CD14-positive monocyte (primary cell): ENCODE results near the gene DEFB108B. TPM values are rescaled to one million over a fixed set of nuclear protein-coding genes. Genes with fewer than 3 reads are reported as not detected.
"Not testable (repeated sequence)": the region's sequence is repeated elsewhere in the genome, so short reads cannot be mapped to it uniquely, and the experiment has no call there.

ENCODE experiments used
- DNase-seq, 3 donors: peaks; one replicate each; pipeline ENCODE4 v3.0.0-alpha.2; 2011 to 2022
- H2AFZ ChIP-seq: 2 replicates; pipeline ENCODE4 v1.6.0; 2012; ENCODE audit warnings: mild to moderate bottlenecking, low read depth, low read length, inconsistent platforms; ENCODE audit not compliant: insufficient read depth, poor library complexity, severe bottlenecking
- H3K27ac ChIP-seq, 2 donors: 1 replicate in 1 of 2; 2 replicates in 1 of 2; pipeline ENCODE4 v1.5.1; 2012 to 2013; ENCODE audit warnings: low read length in 2 of 2, control low read depth in 1 of 2, inconsistent platforms in 1 of 2, low read depth in 1 of 2, mild to moderate bottlenecking in 1 of 2
- H3K27me3 ChIP-seq, 2 donors: one replicate each; pipeline versions ENCODE4 v1.6.0 to v1.6.1; 2011 to 2013; ENCODE audit warnings: low read length in 2 of 2; ENCODE audit not compliant: control insufficient read depth in 2 of 2, insufficient read depth in 2 of 2
- H3K36me3 ChIP-seq, 2 donors: replicated peaks in 1 of 2; 1 replicate in 1 of 2; 2 replicates in 1 of 2; pipeline versions ENCODE4 v1.5.1 to v1.6.1; 2012 to 2013; ENCODE audit warnings: low read length in 2 of 2, control low read depth in 1 of 2, inconsistent platforms in 1 of 2, mild to moderate bottlenecking in 1 of 2; ENCODE audit not compliant: insufficient read depth in 2 of 2, control insufficient read depth in 1 of 2
- H3K4me1 ChIP-seq, 2 donors: 1 replicate in 1 of 2; 2 replicates in 1 of 2; pipeline versions ENCODE4 v1.5.1 to v1.6.1; 2012 to 2013; ENCODE audit warnings: low read length in 2 of 2, control low read depth in 1 of 2, inconsistent platforms in 1 of 2, mild to moderate bottlenecking in 1 of 2, moderate library complexity in 1 of 2; ENCODE audit not compliant: insufficient read depth in 2 of 2, control insufficient read depth in 1 of 2
- H3K4me2 ChIP-seq: replicated peaks from 2 replicates; pipeline ENCODE3; 2012; ENCODE audit warnings: low read length, moderate library complexity, mild to moderate bottlenecking; ENCODE audit not compliant: poor library complexity, severe bottlenecking; ENCODE audit errors: extremely low read depth
- H3K4me3 ChIP-seq, 3 experiments: fragments of 200-600 bp in 1 of 3; sonication (generic) in 1 of 3; replicated peaks in 1 of 3; 1 replicate in 2 of 3; 2 replicates in 1 of 3; pipeline ENCODE4 v1.5.1; 2011 to 2013; ENCODE audit warnings: low read length in 3 of 3, mild to moderate bottlenecking in 3 of 3, control low read depth in 2 of 3, low read depth in 2 of 3, inconsistent platforms in 1 of 3, moderate library complexity in 1 of 3
- H3K79me2 ChIP-seq: 2 replicates; pipeline ENCODE4 v1.6.0; 2012; ENCODE audit warnings: mild to moderate bottlenecking, control low read depth, inconsistent platforms, low read length, moderate library complexity; ENCODE audit not compliant: insufficient read depth
- H3K9ac ChIP-seq: 2 replicates; pipeline ENCODE4 v1.6.0; 2017; ENCODE audit warnings: low read length, mild to moderate bottlenecking; ENCODE audit not compliant: insufficient read depth, poor library complexity, severe bottlenecking
- H3K9me3 ChIP-seq, 2 donors: replicated peaks in 1 of 2; 1 replicate in 1 of 2; 2 replicates in 1 of 2; pipeline versions ENCODE4 v1.5.1 to v1.6.1; 2012 to 2013; ENCODE audit warnings: low read length in 2 of 2, control low read depth in 1 of 2; ENCODE audit not compliant: control insufficient read depth in 1 of 2, insufficient read depth in 1 of 2
- H4K20me1 ChIP-seq: 2 replicates; pipeline ENCODE4 v1.6.0; 2012; ENCODE audit warnings: mild to moderate bottlenecking, low read length, control low read depth, moderate library complexity; ENCODE audit not compliant: insufficient read depth
- H3K27ac Mint-ChIP-seq, 7 donors: one replicate each; pipeline ENCODE4 v1.8.0; 2020; ENCODE audit warnings: mild to moderate bottlenecking in 7 of 7, mixed read lengths in 7 of 7, moderate library complexity in 6 of 7, inconsistent platforms in 2 of 7
- H3K27me3 Mint-ChIP-seq, 3 donors: one replicate each; pipeline ENCODE4 v1.8.0; 2021 to 2022; ENCODE audit warnings: low read depth in 3 of 3, mild to moderate bottlenecking in 3 of 3, mixed read lengths in 3 of 3, moderate library complexity in 3 of 3, inconsistent platforms in 1 of 3
- H3K36me3 Mint-ChIP-seq, 2 donors: one replicate each; pipeline ENCODE4 v1.8.0; 2020; ENCODE audit warnings: mixed read lengths in 2 of 2, inconsistent platforms in 1 of 2, mild to moderate bottlenecking in 1 of 2
- H3K4me1 Mint-ChIP-seq: one replicate; pipeline ENCODE4 v1.8.0; 2020; ENCODE audit warnings: mild to moderate bottlenecking, mixed read lengths
- H3K4me3 Mint-ChIP-seq, 2 donors: one replicate each; pipeline ENCODE4 v1.8.0; 2020; ENCODE audit warnings: mild to moderate bottlenecking in 2 of 2, mixed read lengths in 2 of 2, moderate library complexity in 1 of 2
- H3K9me3 Mint-ChIP-seq, 7 donors: one replicate each; pipeline ENCODE4 v1.8.0; 2020 to 2022; ENCODE audit warnings: mixed read lengths in 7 of 7, mild to moderate bottlenecking in 6 of 7, moderate library complexity in 6 of 7, inconsistent platforms in 2 of 7
- WGBS: methylation state at CpG from one replicate; pipeline ENCODE4 v1.1.5; 2013; ENCODE audit warnings: missing lambda C conversion rate; ENCODE audit not compliant: insufficient coverage; 5-methylcytosine and 5-hydroxymethylcytosine counted together
- intact Hi-C, 2 donors: fragments of 100-400 bp; cut with micrococcal nuclease; formaldehyde crosslinking; loops; one replicate each; pipeline versions ENCODE4 v1.15.0 to v1.15.1; 2023
- polyA plus RNA-seq, 3 donors: library from polyadenylated mRNA; depleted of rRNA in 1 of 3; unstranded in 2 of 3; stranded (reverse) in 1 of 3; fragments of 300-500 nt in 2 of 3; fragments of >200 nt in 1 of 3; fragmentation: Illumina TruSeq in 2 of 3; gene quantifications; 1 replicate in 2 of 3; 2 replicates in 1 of 3; pipeline ENCODE4 v1.2.3, GENCODE V29; 2012 to 2021

DEFB108B gene
- polyA plus RNA-seq, 3 donors = not detected

DNA sequence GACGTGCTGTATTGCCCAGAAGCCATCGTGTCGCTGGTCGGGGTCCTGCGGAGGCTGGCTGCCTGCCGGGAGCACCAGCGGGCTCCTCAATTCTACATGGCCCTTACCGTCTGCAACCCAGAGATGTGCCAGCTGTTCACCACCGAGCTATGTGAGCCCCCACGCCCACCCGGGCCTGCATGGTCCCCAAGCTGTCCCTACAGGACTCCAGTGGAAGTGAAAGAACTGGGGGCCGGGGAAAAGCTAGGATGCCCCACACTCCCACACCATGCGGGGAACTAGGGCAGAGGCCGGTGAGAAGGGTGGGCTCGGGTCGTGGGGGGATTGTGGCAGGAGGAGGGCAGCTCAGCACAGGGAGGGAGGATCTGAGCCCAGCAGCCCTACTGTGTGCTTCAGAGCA lies 37.0 kb upstream of the DEFB108B start:
- H3K79me2 ChIP-seq, H3K4me3 Mint-ChIP-seq: not testable (repeated sequence)

DNA sequence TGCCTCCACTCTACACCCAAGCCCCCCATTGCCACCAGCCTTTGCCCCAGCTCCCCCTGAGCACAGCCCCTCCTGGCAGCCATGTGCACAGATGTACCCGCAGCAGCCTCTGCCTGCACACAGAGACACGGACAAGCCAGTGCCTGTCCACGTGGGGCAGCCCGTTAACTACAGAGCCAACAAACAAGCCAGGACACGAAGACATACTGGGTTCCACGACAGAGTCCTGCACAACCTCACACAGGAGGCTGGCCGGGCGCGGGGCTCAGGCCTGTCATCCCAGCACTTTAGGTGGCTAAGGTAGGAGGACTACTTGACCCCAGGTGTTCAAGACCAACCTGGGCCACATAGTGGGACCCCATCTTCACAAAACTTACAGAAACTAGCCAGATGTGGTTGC lies 36.2 kb upstream of the DEFB108B start:
- H3K27ac ChIP-seq, H2AFZ ChIP-seq, intact Hi-C loops, H3K36me3 Mint-ChIP-seq, H3K9ac ChIP-seq, H3K79me2 ChIP-seq, H3K4me2 ChIP-seq, H3K27me3 ChIP-seq, H3K4me1 ChIP-seq, H3K36me3 ChIP-seq, DNase-seq, H3K27me3 Mint-ChIP-seq, H3K4me3 Mint-ChIP-seq, H3K4me1 Mint-ChIP-seq, H3K9me3 Mint-ChIP-seq, H3K27ac Mint-ChIP-seq, H4K20me1 ChIP-seq, H3K4me3 ChIP-seq, H3K9me3 ChIP-seq: not testable (repeated sequence)
- WGBS = no CpG with 5 or more reads among the region's 9 CpGs

More for the DNA sequence above, 37.0 kb upstream of the DEFB108B start:
- H3K9ac ChIP-seq, H3K27me3 Mint-ChIP-seq, H3K36me3 Mint-ChIP-seq, H3K4me1 Mint-ChIP-seq, H3K36me3 ChIP-seq, H3K27me3 ChIP-seq, H3K27ac ChIP-seq, H3K4me3 ChIP-seq, H3K27ac Mint-ChIP-seq, H3K9me3 Mint-ChIP-seq, intact Hi-C loops, DNase-seq, H3K4me2 ChIP-seq, H3K9me3 ChIP-seq, H4K20me1 ChIP-seq, H3K4me1 ChIP-seq, H2AFZ ChIP-seq: not testable (repeated sequence)
- 96% methylated on average over 7 of the region's 16 CpGs for WGBS

GRCh38 chr11:71799556-71800128 lies 33.4 kb upstream of the DEFB108B start:
- H3K4me1 ChIP-seq, H3K4me2 ChIP-seq, H3K27ac ChIP-seq, H3K79me2 ChIP-seq, H3K4me3 Mint-ChIP-seq, H3K36me3 Mint-ChIP-seq, H3K27me3 Mint-ChIP-seq, H4K20me1 ChIP-seq, H3K9ac ChIP-seq, H3K27me3 ChIP-seq, H2AFZ ChIP-seq, H3K27ac Mint-ChIP-seq, intact Hi-C loops, H3K36me3 ChIP-seq, H3K4me3 ChIP-seq, DNase-seq, H3K9me3 ChIP-seq, H3K4me1 Mint-ChIP-seq, H3K9me3 Mint-ChIP-seq: not testable (repeated sequence)
- 83% methylated on average over 9 of the region's 13 CpGs for WGBS
